ENCODE measurements around the gene PAK5.

DNA sequence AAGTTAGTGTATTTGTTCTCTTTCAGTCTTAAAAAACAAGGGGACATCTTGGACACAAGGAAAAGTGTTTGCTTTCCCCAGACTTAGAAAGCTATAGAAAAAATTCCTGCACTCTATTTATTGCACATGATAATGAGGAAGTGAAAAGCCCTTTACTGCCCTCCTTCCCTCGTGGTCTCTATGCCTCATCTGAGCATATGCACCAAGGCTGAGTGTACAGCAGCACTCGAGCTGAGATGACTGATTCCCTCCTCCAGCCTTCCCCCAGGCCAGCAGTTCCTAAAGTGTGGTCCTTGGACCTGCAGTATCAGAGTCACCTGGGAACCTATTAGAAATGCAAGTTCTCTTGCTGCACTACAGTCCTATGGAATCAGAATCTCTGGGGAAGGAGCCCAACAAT, 338.8 kb downstream of the PAK5 start:
- TF ChIP-seq POLR2A (IDR thresholded peaks at IDR 0.05) = no peak
- TF ChIP-seq POLR2AphosphoS5 (IDR thresholded peaks at IDR 0.05) = no peak
